Ishikawa (cell line): ENCODE data around the gene GGTLC2.

Experiments
- CEBPB ChIP-seq: IDR thresholded peaks from 2 replicates; pipeline ENCODE4 v1.6.1; 2012
- CREB1 ChIP-seq: IDR thresholded peaks from 2 replicates; pipeline ENCODE4 v1.6.1; 2012; ENCODE audit warnings: low read depth
- EGR1 ChIP-seq: IDR thresholded peaks from 2 replicates; pipeline ENCODE4 v1.6.1; 2012
- EP300 ChIP-seq: IDR thresholded peaks from 2 replicates; pipeline ENCODE4 v1.6.1; 2012; ENCODE audit warnings: borderline replicate concordance
- FOXM1 ChIP-seq: IDR thresholded peaks from 2 replicates; pipeline ENCODE4 v1.6.1; 2012; ENCODE audit warnings: low read depth, borderline replicate concordance
- MAX ChIP-seq: IDR thresholded peaks from 2 replicates; pipeline ENCODE4 v1.6.1; 2012
- NFIC ChIP-seq: IDR thresholded peaks from 2 replicates; pipeline ENCODE4 v1.6.1; 2012
- RAD21 ChIP-seq: IDR thresholded peaks from 2 replicates; pipeline ENCODE4 v1.6.1; 2012; ENCODE audit warnings: low read depth
- TAF1 ChIP-seq: IDR thresholded peaks from 2 replicates; pipeline ENCODE4 v1.6.1; 2012; ENCODE audit warnings: low read depth, mild to moderate bottlenecking
- TCF12 ChIP-seq: IDR thresholded peaks from 2 replicates; pipeline ENCODE4 v1.6.1; 2012; ENCODE audit warnings: low read depth
- TEAD4 ChIP-seq: IDR thresholded peaks from 2 replicates; pipeline ENCODE4 v1.6.1; 2012
- YY1 ChIP-seq: IDR thresholded peaks from 2 replicates; pipeline ENCODE4 v1.6.1; 2012; ENCODE audit warnings: low read depth
- ZBTB7A ChIP-seq: IDR thresholded peaks from 2 replicates; pipeline ENCODE4 v1.6.1; 2012; ENCODE audit warnings: low read depth
- TF ChIP-seq, protein P1 (sequence below): IDR thresholded peaks from 2 replicates; pipeline ENCODE4 v1.6.1; 2012
- TF ChIP-seq, protein P2 (sequence below): IDR thresholded peaks from 2 replicates; pipeline ENCODE4 v1.6.1; 2012; ENCODE audit warnings: low read depth, mild to moderate bottlenecking

The GGTLC2 gene

DNA sequence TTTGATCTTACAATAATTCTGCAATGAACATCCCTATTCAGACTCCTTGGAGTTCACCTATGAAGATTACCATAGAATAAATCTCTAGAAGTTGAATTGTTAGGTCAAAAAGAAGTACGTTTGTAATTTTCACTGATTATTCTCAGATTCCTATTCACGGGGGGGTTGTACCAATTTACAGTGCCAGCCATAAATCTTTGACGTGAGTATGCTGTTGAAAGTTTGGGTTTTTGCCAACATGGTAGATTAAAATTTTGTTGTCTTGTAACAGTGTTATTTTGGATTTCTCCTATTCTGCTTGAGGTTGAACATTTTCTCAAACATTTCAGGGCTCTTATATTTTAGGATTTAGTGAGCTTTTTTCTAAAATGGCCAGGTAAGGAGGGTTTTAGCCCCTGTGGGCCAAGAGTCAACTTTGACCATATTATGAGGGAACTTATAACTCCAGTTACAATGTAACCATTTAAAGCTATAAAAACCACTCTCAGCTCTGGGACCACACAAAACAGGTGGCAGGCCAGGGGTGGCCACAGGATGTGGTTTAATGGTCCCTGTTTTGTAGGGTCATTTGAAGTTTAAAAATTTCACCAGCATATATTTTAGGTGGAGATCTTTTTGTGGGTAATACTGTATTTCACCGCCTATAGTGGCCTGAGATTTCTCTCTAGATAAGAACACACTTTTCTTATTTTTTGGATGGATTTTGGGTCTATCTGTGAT is 25.8 kb downstream of the GGTLC2 start:
- TF ChIP-seq, protein P1, sequence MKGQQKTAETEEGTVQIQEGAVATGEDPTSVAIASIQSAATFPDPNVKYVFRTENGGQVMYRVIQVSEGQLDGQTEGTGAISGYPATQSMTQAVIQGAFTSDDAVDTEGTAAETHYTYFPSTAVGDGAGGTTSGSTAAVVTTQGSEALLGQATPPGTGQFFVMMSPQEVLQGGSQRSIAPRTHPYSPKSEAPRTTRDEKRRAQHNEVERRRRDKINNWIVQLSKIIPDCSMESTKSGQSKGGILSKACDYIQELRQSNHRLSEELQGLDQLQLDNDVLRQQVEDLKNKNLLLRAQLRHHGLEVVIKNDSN: no peak
- TF ChIP-seq CREB1: no peak
- no peak for TF ChIP-seq CEBPB
- no peak for TF ChIP-seq RAD21
- TF ChIP-seq FOXM1: no peak
- no peak for TF ChIP-seq YY1
- no peak for TF ChIP-seq NFIC
- no peak for TF ChIP-seq ZBTB7A
- TF ChIP-seq TCF12: no peak
- TF ChIP-seq, protein P2, sequence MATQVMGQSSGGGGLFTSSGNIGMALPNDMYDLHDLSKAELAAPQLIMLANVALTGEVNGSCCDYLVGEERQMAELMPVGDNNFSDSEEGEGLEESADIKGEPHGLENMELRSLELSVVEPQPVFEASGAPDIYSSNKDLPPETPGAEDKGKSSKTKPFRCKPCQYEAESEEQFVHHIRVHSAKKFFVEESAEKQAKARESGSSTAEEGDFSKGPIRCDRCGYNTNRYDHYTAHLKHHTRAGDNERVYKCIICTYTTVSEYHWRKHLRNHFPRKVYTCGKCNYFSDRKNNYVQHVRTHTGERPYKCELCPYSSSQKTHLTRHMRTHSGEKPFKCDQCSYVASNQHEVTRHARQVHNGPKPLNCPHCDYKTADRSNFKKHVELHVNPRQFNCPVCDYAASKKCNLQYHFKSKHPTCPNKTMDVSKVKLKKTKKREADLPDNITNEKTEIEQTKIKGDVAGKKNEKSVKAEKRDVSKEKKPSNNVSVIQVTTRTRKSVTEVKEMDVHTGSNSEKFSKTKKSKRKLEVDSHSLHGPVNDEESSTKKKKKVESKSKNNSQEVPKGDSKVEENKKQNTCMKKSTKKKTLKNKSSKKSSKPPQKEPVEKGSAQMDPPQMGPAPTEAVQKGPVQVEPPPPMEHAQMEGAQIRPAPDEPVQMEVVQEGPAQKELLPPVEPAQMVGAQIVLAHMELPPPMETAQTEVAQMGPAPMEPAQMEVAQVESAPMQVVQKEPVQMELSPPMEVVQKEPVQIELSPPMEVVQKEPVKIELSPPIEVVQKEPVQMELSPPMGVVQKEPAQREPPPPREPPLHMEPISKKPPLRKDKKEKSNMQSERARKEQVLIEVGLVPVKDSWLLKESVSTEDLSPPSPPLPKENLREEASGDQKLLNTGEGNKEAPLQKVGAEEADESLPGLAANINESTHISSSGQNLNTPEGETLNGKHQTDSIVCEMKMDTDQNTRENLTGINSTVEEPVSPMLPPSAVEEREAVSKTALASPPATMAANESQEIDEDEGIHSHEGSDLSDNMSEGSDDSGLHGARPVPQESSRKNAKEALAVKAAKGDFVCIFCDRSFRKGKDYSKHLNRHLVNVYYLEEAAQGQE: no peak
- no peak for TF ChIP-seq EP300
- no peak for TF ChIP-seq TAF1
- TF ChIP-seq EGR1: no peak
- no peak for TF ChIP-seq MAX
- TF ChIP-seq TEAD4: no peak

DNA sequence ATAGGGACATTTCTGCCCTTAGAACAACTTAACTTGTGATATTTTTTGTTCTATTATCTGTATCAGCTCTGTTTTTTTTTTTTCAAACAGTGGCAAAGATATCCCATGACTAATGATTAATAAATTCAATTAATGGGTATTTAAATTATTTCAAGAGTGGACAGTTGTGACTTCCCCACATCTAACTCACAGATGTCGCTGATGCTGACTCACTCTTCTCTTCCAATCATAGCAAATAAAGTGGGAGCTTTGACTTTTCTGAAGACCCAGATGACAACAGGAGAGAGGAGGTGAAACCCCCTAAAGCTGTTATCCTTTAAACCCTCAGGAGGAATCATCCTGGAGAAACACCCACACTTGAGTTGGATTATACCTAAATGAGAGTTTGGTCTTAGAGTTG is 27.1 kb downstream of the GGTLC2 start:
- TF ChIP-seq TEAD4: no peak
- no peak for TF ChIP-seq TCF12
- TF ChIP-seq YY1: no peak
- no peak for TF ChIP-seq EP300

GRCh38 chr22:22673099-22673498 is 28.7 kb downstream of the GGTLC2 start:
- TF ChIP-seq EP300: no peak

GRCh38 chr22:22673628-22674027 is 29.2 kb downstream of the GGTLC2 start:
- TF ChIP-seq EGR1 (no peak), CREB1 (no peak), MAX (no peak), RAD21 (no peak), TAF1 (no peak), TEAD4 (no peak), ZBTB7A (no peak), FOXM1 (no peak), TCF12 (no peak), NFIC (no peak), EP300 (no peak), CEBPB (no peak), YY1 (no peak)
- TF ChIP-seq, protein P1: no peak
- TF ChIP-seq, protein P2: no peak

GRCh38 chr22:22674467-22674866 is 30.1 kb downstream of the GGTLC2 start:
- TF ChIP-seq FOXM1: no peak
- TF ChIP-seq, protein P1: no peak

DNA sequence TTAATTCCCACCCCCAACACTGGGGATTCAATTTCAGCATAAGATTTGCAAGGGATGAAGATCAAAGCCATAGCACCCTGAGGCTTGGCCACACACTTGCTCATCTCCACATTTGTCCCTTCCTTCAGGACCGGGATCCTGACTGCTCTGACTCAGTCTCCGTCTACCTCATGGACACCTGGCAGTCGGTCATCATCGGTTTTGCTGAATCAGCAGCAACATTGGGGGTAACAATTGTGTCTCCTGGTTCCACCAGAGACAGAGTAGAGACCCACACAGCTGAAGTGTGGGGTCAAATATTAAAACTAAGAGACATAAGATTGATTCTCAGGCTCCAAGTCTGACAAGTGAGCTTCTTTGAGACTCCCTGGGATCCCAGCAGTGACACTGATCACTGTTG is 34.6 kb downstream of the GGTLC2 start:
- TF ChIP-seq NFIC: no peak
- no peak for TF ChIP-seq FOXM1
- no peak for TF ChIP-seq TCF12
- no peak for TF ChIP-seq CREB1
- no peak for TF ChIP-seq EGR1
- TF ChIP-seq RAD21: no peak
